ENCODE measurements around the gene CNNM4.

CNNM4 gene

DNA sequence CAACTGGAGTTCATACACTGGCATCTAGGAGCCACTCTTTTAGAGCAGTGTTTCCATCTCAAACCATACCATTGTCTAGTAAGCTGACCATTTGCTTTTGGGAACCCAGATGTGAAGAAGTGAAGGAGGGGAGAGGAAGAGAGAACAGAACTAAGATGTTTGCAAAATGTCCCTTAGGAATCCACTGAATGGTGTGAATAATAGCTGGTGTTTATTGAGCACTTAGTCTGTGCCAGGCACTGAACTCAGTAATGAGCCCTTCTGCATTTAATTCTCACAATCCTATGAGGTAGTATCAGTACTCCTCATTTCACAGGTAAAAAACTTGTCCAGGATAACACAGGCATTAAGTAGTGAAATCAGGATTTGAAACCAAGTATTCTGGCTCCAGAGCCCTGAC lies 44.3 kb upstream of the CNNM4 start:
- no peaks in the 10 kb centered on the region for H3K4me1 ChIP-seq (ENCODE audit: insufficient read depth, low read length, poor library complexity, severe bottlenecking)

DNA sequence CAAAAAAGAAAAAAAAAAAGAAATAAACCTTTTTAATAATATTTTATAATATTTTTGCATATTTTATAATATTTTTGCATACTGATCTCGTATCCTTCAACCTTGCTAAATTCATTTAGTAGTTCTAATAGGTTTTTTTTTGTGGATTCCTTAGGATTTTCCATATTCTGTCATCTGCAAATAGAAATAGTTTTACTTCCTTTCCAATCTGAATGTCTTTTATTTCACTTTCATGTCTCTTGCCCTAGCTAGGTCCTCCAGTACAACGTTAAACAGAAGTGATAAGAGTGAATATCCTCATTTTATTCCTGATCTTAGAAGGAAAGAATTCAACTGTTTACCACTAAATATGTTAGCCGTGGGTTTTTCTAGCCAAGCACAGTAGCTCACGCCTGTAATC lies 34.6 kb upstream of the CNNM4 start:
- Histone ChIP-seq H3K4me1 (ENCODE audit: insufficient read depth, low read length, poor library complexity, severe bottlenecking) (no peaks in the 10 kb centered on the region), H4K20me1 (ENCODE audit: insufficient read depth, low read length, poor library complexity, severe bottlenecking) (no peaks in the 10 kb centered on the region), H3K27me3 (ENCODE audit: insufficient read depth, low read length, poor library complexity, severe bottlenecking) (no peaks in the 10 kb centered on the region), H3K4me2 (ENCODE audit: low read depth, low read length, poor library complexity, severe bottlenecking) (no peak overlapping the region), H3K4me3 (ENCODE audit: low read length, poor library complexity, severe bottlenecking) (no peak overlapping the region), H3F3A (ENCODE audit: low read depth) (no peaks in the 10 kb centered on the region), H3K9ac (ENCODE audit: low read depth, low read length, poor library complexity, severe bottlenecking) (no peak overlapping the region), H3K9me2 (replicated peaks; ENCODE audit: low read depth, low read length) (no peaks in the 10 kb centered on the region), H2AFZ (ENCODE audit: low read length) (no peak overlapping the region), H3K79me2 (ENCODE audit: insufficient read depth, low read length) (no peaks in the 10 kb centered on the region), H3K36me3 (ENCODE audit: insufficient read depth, low read length) (peaks cover 18% of the 10 kb centered on the region; the same call in 1 of the 2 replicates), H3K9me3 (ENCODE audit: insufficient read depth, low read depth, low read length) (no peaks in the 10 kb centered on the region)
- TF ChIP-seq EZH2phosphoT487 (IDR thresholded peaks at IDR 0.05; ENCODE audit: borderline replicate concordance) = no peak
- TF ChIP-seq, protein P1, sequence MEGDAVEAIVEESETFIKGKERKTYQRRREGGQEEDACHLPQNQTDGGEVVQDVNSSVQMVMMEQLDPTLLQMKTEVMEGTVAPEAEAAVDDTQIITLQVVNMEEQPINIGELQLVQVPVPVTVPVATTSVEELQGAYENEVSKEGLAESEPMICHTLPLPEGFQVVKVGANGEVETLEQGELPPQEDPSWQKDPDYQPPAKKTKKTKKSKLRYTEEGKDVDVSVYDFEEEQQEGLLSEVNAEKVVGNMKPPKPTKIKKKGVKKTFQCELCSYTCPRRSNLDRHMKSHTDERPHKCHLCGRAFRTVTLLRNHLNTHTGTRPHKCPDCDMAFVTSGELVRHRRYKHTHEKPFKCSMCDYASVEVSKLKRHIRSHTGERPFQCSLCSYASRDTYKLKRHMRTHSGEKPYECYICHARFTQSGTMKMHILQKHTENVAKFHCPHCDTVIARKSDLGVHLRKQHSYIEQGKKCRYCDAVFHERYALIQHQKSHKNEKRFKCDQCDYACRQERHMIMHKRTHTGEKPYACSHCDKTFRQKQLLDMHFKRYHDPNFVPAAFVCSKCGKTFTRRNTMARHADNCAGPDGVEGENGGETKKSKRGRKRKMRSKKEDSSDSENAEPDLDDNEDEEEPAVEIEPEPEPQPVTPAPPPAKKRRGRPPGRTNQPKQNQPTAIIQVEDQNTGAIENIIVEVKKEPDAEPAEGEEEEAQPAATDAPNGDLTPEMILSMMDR (conservative IDR thresholded peaks at IDR 0.05; ENCODE audit: low read length) = no peak

More for the DNA sequence above, 44.3 kb upstream of the CNNM4 start:
- no peak overlapping the region for H3K9ac ChIP-seq (ENCODE audit: low read depth, low read length, poor library complexity, severe bottlenecking)
- TF ChIP-seq, protein P1 (conservative IDR thresholded peaks at IDR 0.05; ENCODE audit: low read length) = no peak
- TF ChIP-seq EZH2phosphoT487 (IDR thresholded peaks at IDR 0.05; ENCODE audit: borderline replicate concordance) = no peak
- no peaks in the 10 kb centered on the region for H3F3A ChIP-seq (ENCODE audit: low read depth)
- no peak overlapping the region for H3K4me3 ChIP-seq (ENCODE audit: low read length, poor library complexity, severe bottlenecking)
- no peaks in the 10 kb centered on the region for H3K27me3 ChIP-seq (ENCODE audit: insufficient read depth, low read length, poor library complexity, severe bottlenecking)
- no peaks in the 10 kb centered on the region for H3K79me2 ChIP-seq (ENCODE audit: insufficient read depth, low read length)
- H3K9me2 ChIP-seq (replicated peaks; ENCODE audit: low read depth, low read length) = no peaks in the 10 kb centered on the region
- H3K9me3 ChIP-seq (ENCODE audit: insufficient read depth, low read depth, low read length) = no peaks in the 10 kb centered on the region
- H3K4me2 ChIP-seq (ENCODE audit: low read depth, low read length, poor library complexity, severe bottlenecking) = no peak overlapping the region
- no peaks in the 10 kb centered on the region for H4K20me1 ChIP-seq (ENCODE audit: insufficient read depth, low read length, poor library complexity, severe bottlenecking)
- peaks cover 6% of the 10 kb centered on the region; the same call in 1 of the 2 replicates for H3K36me3 ChIP-seq (ENCODE audit: insufficient read depth, low read length)
- H2AFZ ChIP-seq (ENCODE audit: low read length) = no peak overlapping the region

DNA sequence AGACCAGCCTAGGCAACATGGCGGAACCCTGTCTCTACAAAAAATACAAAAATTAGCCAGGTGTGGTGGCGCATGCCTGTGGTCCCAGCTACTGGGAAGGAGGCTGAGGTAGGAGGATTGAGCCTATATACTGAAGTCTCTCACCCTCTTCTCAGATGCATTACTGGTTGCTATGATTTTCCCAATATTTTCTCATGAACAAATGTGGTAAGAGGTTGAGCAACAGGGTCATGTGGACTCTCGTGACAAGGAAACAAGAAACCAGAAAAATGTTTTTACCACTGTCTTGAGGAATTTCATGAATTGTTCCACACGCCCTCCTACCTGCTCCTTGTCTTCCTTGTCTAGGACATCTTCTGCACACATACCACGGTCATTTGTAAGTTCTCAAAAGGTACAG lies 33.3 kb upstream of the CNNM4 start:
- H3K9ac ChIP-seq (ENCODE audit: low read depth, low read length, poor library complexity, severe bottlenecking) = no peak overlapping the region
- peaks cover 18% of the 10 kb centered on the region; the same call in 1 of the 2 replicates for H3K36me3 ChIP-seq (ENCODE audit: insufficient read depth, low read length)
- no peaks in the 10 kb centered on the region for H3K9me2 ChIP-seq (replicated peaks; ENCODE audit: low read depth, low read length)
- no peaks in the 10 kb centered on the region for H3F3A ChIP-seq (ENCODE audit: low read depth)
- H3K27me3 ChIP-seq (ENCODE audit: insufficient read depth, low read length, poor library complexity, severe bottlenecking) = no peaks in the 10 kb centered on the region
- no peak overlapping the region for H2AFZ ChIP-seq (ENCODE audit: low read length)
- no peaks in the 10 kb centered on the region for H3K79me2 ChIP-seq (ENCODE audit: insufficient read depth, low read length)
- H3K4me2 ChIP-seq (ENCODE audit: low read depth, low read length, poor library complexity, severe bottlenecking) = no peak overlapping the region
- H3K4me3 ChIP-seq (ENCODE audit: low read length, poor library complexity, severe bottlenecking) = no peak overlapping the region
- H4K20me1 ChIP-seq (ENCODE audit: insufficient read depth, low read length, poor library complexity, severe bottlenecking) = no peaks in the 10 kb centered on the region
- TF ChIP-seq, protein P1 (conservative IDR thresholded peaks at IDR 0.05; ENCODE audit: low read length) = no peak
- TF ChIP-seq EZH2phosphoT487 (IDR thresholded peaks at IDR 0.05; ENCODE audit: borderline replicate concordance) = no peak
- H3K4me1 ChIP-seq (ENCODE audit: insufficient read depth, low read length, poor library complexity, severe bottlenecking) = no peaks in the 10 kb centered on the region
- no peaks in the 10 kb centered on the region for H3K9me3 ChIP-seq (ENCODE audit: insufficient read depth, low read depth, low read length)

All from Loucy (cell line).